DMS 273 (cell line): ENCODE results near the gene TEAD2.
"Not testable (repeated sequence)": the region's sequence is repeated elsewhere in the genome, so short reads cannot be mapped to it uniquely, and the experiment has no call there.

Source experiments
- DNase-seq: peaks from one replicate; lab custom pipeline; 2025; ENCODE audit not compliant: unreplicated experiment; lab: John Stamatoyannopoulos, UW

The TEAD2 gene

DNA sequence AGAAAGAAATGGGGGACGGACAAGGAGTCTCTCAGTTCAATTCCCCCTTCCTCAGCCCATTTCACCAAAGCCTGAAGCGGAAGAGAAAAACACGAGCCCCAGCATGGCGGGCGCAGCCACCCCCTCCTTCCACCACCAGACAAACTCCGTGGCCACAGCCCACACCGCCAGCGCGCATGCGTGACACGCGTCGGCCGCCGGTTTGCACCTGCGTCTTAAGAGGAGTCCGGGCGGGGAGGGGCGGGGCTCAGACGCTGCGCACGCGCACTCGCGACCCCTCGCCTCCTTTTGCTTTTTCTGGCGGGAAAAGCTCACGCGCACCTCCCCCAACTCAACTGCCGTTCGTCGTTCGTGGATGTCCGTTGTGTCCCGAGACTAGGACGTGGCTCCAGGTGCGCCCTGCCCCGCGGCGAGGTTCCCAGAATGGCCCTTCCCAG, 25.7 kb upstream of the TEAD2 start, which contains the start of gene KASH5:
Gene KASH5, plus strand, starts transcription at position 314 of the 437 bp plus-strand sequence. CDS start 2,635 bp downstream, outside the sequence.
- no peak for DNase-seq

DNA sequence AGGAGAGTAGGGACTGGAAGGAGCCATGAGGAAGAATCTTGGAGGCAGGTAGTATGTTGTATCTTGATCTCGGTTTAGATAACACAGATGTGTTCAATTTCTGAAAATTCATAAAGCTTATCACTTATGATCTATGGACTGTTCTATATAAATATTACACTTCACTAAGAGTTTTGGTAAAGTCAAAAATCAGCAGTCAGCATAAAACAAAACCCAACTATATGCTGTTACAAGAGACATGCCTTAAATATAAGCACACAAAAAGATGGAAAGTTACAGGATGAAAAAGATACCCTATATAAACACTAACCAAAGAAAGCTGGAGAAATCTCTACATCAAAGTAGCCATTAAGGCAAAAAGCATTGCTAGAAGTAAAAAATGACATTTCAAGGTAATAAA, 21.4 kb upstream of the TEAD2 start:
- no peak for DNase-seq

DNA sequence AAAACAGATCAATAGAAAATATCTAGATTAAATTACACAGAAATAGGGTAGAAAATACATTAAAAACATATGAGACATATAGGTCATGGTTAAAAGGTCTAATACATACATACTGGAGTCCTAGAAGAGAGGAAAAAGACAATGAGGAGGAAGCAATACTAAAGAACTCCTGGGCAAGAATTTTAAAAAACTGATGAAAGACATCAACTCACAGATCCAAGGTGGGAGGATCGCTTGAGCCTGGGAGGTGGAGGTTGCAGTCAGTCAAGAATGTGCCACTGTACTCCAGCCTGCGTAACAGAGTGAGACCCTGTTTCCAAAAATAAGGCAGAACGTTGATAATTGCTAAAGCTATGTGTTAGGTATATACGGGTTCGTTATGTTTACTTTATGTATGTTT, 20.4 kb upstream of the TEAD2 start:
- DNase-seq, result no peak

DNA sequence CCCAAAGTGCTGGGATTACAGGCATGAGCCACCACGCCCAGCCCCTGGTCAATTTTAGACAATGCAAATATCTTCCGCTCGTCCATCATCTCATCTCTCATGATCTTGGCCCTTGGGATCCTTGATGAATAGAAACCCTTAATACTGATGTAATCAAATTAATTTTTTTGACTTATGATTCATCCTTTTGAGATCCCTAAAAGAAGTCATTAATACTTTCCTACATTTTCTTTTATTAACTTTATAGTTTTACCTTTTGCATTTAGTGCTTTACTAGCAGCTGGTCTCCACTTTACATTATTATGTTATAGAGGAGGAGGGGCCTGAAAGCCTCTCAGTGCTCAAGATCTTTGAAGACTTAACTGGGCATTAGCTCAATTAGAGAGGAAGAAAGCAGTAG, 18.2 kb upstream of the TEAD2 start:
- DNase-seq, result no peak

DNA sequence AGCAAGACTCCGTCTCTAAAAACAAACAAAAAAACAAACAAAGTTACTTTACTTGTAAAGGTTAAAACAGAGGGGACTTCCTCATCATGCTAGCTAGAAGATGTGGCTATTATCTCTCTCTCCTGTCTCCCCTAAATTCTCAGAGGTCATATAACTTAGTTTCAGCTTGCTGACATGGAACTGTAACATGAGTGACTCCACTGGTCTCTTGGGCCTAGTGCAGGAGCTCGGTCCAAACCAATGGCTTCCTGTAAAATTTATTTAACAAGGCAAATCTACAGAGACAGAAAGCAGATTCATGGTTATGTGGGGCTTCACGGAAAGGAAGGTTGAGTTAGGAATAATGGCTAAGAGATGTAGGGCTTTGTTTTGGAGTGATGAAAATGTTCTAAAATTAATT, 16.3 kb upstream of the TEAD2 start:
- DNase-seq, result no peak

DNA sequence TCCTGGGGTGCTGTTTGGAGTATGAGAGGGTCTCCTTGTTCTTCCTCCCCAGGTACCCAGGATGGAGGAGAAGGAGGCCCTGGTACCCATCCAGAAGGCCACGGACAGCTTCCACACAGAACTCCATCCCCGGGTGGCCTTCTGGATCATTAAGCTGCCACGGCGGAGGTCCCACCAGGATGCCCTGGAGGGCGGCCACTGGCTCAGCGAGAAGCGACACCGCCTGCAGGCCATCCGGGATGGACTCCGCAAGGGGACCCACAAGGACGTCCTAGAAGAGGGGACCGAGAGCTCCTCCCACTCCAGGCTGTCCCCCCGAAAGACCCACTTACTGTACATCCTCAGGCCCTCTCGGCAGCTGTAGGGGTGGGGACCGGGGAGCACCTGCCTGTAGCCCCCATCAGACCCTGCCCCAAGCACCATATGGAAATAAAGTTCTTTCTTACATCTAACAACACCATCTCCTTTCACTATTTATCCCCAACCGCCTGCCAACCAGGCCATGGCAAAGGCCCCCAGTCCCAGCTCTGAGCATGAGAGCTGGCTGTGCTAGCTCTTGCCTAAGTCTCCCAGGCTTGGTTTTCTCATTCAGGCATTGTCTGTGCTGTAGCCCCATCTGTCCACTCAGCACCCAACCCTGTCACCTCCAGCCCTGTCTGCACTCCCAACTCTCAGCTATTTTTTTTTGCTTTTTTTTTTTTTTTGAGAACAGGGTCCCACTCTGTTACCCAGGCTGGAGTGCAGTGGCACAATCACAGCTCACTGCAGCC, 12.6 kb upstream of the TEAD2 start:
- no peak for DNase-seq

DNA sequence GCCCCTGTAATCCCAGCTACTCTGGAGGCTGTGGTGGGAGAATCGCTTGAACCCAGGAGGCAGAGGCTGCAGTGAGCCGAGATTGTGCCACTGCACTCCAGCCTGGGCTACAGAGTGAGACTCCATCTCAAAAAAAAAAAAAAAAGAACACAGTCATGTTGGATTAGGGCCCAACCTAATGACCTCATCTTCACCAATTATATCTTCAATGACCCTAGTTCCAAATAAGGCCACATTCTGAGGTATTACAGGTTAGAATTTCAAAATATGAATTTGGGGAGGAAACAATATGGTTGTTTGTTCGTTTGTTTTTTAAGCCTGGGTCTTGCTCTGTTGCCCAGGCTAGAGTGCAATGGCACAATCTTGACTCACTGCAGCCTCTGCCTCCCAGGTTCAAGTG, 11.0 kb upstream of the TEAD2 start:
- not testable (repeated sequence) for DNase-seq

DNA sequence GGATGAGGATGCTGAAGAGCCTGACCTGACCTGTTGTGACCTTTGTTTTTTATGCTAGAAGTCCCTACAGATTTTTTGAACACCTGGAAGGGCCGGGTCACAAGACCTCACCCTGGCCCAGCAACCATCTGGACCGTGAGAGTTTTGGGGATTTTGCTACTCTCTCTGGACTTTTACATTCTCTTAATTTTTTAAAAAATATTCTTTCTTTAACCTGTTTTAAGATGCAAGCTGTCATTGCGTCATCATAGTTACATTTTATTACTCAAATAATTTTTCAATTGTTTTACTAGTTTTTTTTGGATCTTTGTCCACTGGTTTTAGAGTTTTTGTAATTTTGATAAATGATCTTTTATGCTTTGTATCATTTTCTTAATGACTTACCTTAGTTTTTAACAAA, 9.0 kb upstream of the TEAD2 start:
- no peak for DNase-seq

DNA sequence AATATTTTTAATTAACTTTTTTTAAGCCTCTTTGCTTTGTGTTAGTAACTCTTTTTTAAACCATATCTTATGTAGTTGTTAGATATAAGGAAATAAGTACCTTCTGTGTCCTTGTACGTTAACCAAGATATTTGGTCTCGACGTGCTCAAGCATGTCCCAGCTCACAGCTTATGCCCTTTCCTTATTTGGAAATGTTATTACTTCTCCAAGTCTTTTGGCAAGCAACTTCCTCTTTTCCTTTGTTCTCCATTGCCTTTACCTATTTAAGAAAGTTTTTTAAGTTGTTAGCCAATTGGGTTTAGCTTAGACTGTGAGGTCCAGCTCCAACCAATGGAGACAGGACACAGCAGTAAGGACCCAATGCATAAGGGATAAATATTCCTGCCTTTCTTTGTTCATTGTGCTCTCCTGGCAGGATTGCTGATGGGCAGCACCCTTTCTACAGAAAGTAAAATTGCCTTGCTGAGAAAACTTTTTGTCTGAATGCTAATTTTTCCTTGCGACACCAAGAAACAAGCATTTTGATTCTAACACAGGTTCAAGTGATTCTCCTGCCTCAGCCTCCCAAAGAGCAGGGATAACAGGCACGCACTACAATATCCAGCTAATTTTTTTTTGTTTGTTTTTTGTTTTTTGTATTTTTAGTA, 6.6 kb upstream of the TEAD2 start:
- DNase-seq, result peak; percentile 35

DNA sequence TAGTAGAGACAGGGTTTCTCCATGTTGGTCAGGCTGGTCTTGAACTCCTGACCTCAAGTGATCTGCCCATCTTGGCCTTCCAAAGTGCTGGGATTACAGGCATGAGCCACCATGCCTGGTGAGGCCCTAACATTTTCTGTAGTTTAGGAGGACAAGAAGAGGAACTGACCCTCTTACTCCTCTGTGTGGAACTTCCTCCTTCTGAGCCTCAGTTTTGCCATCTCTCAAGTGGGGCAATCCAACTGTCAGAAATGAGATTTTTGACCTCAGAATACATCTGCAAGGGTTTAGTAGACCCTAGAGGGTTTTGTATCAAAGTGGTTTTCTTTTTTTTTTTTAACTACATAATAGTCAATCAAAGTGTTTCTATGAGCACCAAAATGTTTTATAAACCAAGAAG, 3.9 kb upstream of the TEAD2 start:
- no peak for DNase-seq

DNA sequence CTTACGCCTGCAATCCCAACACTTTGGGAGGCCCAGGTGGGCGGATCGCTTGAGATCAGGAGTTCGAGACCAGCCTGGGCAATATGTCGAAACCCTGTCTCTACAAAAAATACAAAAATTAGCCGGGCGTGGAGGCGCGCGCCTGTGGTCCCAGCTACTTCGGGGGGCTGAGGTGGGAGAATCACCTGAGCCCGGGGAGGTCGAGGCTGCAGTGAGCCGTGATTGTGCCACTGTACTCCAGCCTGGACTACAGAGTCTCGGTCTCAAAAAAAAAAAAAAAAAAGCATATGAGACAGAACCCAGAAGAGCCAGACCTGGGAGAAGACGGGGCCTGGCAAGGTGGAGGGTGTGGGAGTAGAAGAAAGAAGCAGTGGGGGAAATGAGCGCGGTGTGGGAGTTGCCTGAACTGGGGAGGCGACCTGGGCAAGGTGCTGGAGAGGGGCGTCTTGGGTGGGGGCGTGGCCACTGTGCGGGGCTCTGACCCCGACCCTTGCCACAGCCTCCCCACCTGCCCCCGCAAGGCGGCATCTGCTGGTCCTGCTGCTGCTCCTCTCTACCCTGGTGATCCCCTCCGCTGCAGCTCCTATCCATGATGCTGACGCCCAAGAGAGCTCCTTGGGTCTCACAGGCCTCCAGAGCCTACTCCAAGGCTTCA, 2.0 kb upstream of the TEAD2 start:
- DNase-seq, result no peak

DNA sequence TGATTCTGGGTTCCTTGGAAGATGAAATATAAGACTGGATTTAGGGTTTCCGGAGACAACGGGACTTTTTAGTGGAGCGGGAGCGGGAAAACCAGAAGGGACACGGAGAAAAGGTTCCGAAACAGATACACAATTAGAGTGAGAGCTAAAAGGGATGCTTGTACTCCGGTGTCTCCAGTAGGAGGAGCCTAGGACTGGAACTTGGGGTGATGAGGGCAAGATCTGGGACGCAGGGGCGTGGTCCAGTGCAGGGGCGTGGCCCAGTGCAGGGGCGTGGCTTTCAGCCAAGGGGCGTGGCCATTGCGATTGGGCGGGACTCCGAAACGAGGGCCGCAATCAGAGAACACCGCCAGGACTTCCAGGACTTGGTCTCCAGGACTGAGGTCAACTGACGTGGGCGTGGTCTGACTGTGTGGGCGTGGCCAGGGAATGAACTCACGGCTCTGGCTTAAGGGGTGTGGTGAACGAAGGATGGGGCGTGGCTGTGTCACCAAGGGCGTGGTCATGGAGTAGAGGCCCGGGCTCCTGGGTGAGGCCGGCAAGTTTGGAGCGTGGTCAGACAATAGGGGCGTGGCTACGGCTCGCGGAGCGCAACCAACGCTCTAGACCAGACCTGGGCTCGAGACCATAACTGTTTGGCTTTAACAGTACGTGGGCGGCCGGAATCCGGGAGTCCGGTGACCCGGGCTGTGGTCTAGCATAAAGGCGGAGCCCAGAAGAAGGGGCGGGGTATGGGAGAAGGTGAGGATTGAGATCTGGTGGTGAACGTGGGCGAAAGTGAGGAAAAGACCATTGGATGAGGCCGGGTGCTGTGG, 1.3 kb upstream of the TEAD2 start, which contains the start of gene DKKL1:
Gene DKKL1, plus strand, starts transcription at position 610 of the 815 bp plus-strand sequence. Its CDS starts 122 bp downstream, at position 732.
- DNase-seq, result peak; percentile 98

DNA sequence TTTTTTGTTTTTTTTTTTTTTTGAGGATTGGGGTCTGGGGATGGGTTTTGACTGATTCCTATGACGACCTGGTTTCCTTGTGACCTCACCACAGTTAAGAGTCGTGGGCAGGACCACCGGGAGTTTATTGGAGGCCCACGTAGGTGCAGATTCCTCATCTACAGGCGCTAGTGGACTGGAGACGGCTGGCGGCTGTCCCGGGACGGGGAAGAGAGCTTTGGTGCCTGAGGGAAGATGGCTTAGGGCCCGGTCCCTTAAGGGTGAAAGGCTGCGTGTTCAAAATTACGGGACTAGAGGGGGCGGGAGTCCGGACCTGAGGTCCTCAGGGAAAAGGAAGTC, 682 bp upstream of the TEAD2 start:
- DNase-seq, result peak; percentile 82

DNA sequence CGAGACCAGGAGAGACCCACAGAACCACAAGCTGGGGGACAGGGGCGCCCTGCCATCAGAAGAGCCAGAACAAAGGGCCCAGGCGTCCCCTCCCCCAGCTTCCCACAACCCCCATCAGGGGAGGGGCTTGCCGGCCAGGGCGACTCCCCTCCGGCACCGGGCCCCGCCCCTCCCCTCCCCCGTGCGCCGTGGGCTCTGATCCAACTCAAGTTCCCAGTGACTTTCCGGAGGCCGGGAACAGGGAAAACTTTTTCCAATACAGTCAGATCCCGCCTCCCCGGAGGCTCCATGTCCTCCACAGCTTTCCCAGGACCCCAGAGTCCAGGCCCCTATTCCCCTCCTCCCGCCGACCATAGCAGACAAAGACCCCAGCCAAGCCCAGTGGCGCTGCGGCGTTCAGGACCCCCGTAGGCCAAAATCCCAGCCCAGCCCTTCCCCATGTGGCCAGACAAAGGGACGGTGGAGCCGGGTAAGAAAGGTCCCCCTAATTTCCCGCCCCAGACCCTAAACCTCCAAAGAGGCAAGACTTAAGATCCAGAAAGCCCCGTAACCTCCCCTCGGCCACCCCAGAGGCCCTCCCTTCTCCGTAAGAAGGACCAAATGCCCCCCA, 673 bp downstream of the TEAD2 start:
- DNase-seq, result peak; percentile 80

DNA sequence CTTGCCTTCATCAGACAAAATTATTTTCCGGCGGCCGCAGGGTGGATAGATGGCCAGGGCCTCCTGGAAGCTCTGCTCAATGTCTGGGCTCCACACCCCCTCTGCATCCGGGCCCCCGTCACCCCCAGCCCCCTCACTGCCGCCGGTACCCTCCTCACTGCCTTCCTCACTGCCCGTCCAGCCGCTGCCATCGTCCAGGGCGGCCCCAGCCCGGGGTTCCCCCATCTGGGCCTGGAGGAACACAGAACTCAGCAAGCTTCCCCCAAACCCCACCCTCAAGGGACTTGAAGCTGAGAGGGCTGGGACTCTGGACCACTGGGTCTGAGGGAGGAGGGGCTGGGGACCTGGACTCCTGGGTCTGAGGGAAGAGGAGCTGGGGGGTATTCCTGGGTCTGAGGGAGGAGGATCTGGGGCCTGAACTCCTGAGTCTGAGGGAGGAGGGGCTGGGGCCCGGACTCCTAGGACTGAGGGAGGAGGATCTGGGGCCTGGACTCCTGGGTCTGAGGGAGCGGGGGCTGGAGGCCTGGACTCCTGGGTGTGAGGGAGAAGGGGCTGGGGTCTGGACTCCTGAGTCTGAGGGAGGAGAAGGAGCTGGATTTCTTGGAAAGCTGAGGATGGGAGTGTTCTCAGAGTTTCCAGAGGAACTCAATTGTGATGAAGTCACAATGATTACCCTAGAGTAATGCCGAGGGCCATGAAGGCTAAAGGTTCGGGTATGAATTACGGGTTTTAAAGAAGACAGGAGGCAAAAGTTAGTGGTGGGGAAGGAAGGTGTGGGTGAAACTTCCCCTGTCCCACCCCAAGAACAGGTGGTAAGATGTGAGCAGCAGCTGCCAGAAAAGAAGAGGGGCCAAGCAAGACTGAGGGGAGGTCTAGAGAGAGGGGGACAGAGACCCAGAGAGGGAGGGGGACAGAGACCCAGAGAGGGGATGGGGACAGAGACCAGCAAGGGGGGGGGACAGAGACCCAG, 2.1 kb downstream of the TEAD2 start:
- DNase-seq, result no peak

DNA sequence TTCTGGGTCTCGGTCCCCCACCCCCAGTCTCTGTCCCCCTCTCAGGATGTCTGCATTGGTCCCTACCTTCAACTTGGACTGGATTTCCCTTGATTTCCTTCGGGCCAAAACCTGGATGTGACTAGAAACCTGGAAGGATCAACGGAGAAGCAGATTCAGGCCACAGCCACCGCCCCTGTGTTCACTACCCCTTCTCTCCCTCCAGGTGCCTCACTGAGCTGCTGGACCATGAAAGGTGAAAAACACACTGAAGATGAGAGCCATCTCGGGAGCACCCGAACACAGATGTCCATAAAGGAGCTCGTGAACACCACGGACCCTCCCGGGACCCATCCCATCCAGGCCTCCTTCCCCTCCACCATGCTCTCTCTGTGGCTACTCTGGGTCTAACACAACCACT, 5.0 kb downstream of the TEAD2 start:
- DNase-seq, result no peak

DNA sequence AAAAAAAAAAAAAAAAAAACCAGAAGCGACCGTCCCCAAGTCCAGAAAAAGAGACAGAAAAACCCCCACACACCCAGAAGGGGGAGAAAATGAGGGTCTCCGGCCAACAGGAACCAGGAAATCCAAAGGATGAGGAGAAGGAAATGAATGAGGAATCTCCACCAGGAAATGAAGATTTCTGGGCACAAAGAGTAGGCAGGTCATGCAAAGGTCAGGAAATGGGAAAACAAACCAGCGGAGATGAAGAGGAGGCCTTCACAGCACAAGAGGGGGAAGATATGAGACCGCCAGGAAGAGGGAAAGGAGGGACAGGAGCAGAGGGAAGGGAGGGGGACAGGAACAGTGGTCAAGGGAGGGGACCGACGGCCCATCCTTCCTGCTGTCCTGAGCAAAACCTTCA, 5.8 kb downstream of the TEAD2 start:
- no peak for DNase-seq

DNA sequence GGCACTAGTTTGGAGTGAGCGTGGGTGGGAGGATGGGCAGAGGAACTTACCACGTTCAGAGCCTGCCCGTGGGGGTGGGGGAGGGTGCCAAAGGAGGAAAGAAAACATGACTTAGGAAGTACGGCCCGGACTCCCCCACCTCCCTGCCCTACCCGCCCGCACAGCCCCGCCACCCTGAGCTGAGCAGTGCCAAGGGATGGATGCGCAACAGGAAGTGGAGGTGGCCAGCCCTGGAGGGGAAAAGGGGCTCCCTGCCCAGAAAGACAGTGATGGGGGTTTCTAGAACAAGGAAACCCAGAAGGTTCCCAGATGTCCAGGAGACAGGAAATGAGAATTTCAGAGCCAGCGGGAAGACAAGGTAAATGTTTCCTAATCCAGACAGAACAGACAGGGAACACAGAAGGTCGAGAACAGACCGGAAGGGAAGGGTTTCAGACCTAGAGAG, 6.3 kb downstream of the TEAD2 start:
- DNase-seq, result no peak

DNA sequence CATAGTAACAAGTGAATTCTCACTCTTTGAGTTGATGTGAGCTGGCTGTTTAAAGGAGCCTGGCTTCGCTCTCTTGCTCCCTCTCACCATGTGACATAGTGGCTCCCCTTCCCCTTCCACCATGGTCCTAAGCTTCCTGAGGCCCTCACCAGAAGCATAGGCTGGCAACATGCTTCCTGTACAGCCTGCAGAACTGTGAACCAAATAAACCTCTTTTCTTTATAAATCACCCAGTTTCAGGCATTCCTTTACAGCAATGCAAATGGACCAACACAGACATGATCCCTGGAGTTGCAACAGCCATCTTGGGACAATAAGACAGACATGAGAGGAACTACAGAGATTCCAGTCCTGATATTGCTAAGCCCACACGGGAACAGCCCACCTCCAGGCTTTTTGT, 12.6 kb downstream of the TEAD2 start:
- no peak for DNase-seq
